A549 (cell line): ENCODE data around the gene H1-8. TPM values are rescaled to one million over a fixed set of nuclear protein-coding genes. Genes with fewer than 3 reads are reported as not detected.

Source experiments
- ATAC-seq, 2 experiments: fragments of 200-7000 bp in 1 of 2; fragments of >200 bp in 1 of 2; cut with Nextera tagmentation in 1 of 2; cut with Tn5 transposase in 1 of 2; 3 replicates each; pipeline versions ENCODE4 v1.8.0 to v1.9.1; 2018 to 2020; ENCODE audit warnings: mild to moderate bottlenecking in 1 of 2, moderate library complexity in 1 of 2
- CTCF ChIA-PET: fragments of 300-600 bp; sonication (Branson Sonifier 250); formaldehyde crosslinking; extraction: SDS; loops from one replicate; lab custom pipeline; 2021; ENCODE audit warnings: antibody characterized with exemption, inconsistent platforms; lab: Yijun Ruan, JAX
- POLR2A ChIA-PET: fragments of 350-600 bp; formaldehyde crosslinking; extraction: SDS; loops from one replicate; lab custom pipeline; 2021; ENCODE audit warnings: antibody characterized with exemption, inconsistent platforms; lab: Yijun Ruan, JAX
- DNase-seq, 2 experiments: peaks; one replicate each; pipeline versions ENCODE4 v3.0.0 to v3.0.0-alpha.2; 2011 to 2016; ENCODE audit warnings: low read depth in 1 of 2, low spot score in 1 of 2
- FAIRE-seq: peaks from 2 replicates; lab custom pipeline; 2011; peaks lifted over from hg19 to GRCh38; lab: Jason Lieb, UNC
- H3K27ac ChIP-seq, 2 experiments: fragments of >200 bp; sonication (Bioruptor Twin); formaldehyde crosslinking; 3 replicates each; pipeline ENCODE4 v1.5.1; 2016 to 2017
- H3K4me1 ChIP-seq: fragments of >200 bp; sonication (Bioruptor Twin); formaldehyde crosslinking; 3 replicates; pipeline ENCODE4 v1.6.1; 2016
- H3K4me2 ChIP-seq: fragments of >200 bp; sonication (Bioruptor Twin); formaldehyde crosslinking; 3 replicates; pipeline ENCODE4 v1.6.1; 2016
- H3K4me3 ChIP-seq: fragments of >200 bp; sonication (Bioruptor Twin); formaldehyde crosslinking; 3 replicates; pipeline ENCODE4 v1.5.1; 2016
- H3K9me3 ChIP-seq: fragments of >200 bp; sonication (Bioruptor Twin); formaldehyde crosslinking; 3 replicates; pipeline ENCODE4 v1.6.1; 2016
- ATOH8 ChIP-seq: fragments of 250-450 bp; sonication (Bioruptor Pico); IDR thresholded peaks from 2 replicates; pipeline ENCODE4 v1.5.0; 2020; ENCODE audit warnings: low read depth, mild to moderate bottlenecking, moderate library complexity
- BHLHE40 ChIP-seq: IDR thresholded peaks from 2 replicates; pipeline ENCODE4 v1.6.1; 2012; ENCODE audit warnings: low read depth, low read length, inconsistent platforms
- CBX2 ChIP-seq: fragments of 200-600 bp; sonication (generic); IDR thresholded peaks from 2 replicates; pipeline ENCODE4 v1.6.1; 2016; ENCODE audit warnings: low read depth, mild to moderate bottlenecking, borderline replicate concordance
- CTCF ChIP-seq: fragments of >200 bp; sonication (Bioruptor Twin); formaldehyde crosslinking; IDR thresholded peaks from 3 replicates; pipeline ENCODE4 v1.5.1; 2016
- FOSB ChIP-seq: fragments of 250-450 bp; sonication (Bioruptor Pico); IDR thresholded peaks from 2 replicates; pipeline ENCODE4 v1.5.0; 2020; ENCODE audit warnings: mild to moderate bottlenecking, moderate library complexity
- HDAC2 ChIP-seq: fragments of 200-600 bp; sonication (generic); IDR thresholded peaks from 2 replicates; pipeline ENCODE4 v1.6.1; 2016
- HOXA7 ChIP-seq: fragments of 250-450 bp; sonication (Bioruptor Pico); IDR thresholded peaks from 2 replicates; pipeline ENCODE4 v1.5.0; 2020; ENCODE audit warnings: mild to moderate bottlenecking, moderate library complexity
- KDM1A ChIP-seq: fragments of 200-600 bp; sonication (generic); IDR thresholded peaks from 2 replicates; pipeline ENCODE4 v1.6.1; 2016; ENCODE audit warnings: low read depth, mild to moderate bottlenecking
- KDM5A ChIP-seq: fragments of 200-600 bp; sonication (generic); IDR thresholded peaks from 2 replicates; pipeline ENCODE4 v1.6.1; 2016; ENCODE audit warnings: antibody characterized with exemption, mild to moderate bottlenecking
- MAFK ChIP-seq: fragments of 450-650 bp; IDR thresholded peaks from 2 replicates; pipeline ENCODE4 v1.6.1; 2014; ENCODE audit not compliant: partially characterized antibody
- MYC ChIP-seq: IDR thresholded peaks from 2 replicates; pipeline ENCODE4 v1.6.1; 2012; ENCODE audit warnings: mild to moderate bottlenecking, inconsistent platforms, low read length, improper control_type of control experiment, borderline replicate concordance
- NPAS2 ChIP-seq: fragments of 250-450 bp; sonication (Bioruptor Pico); IDR thresholded peaks from 2 replicates; pipeline ENCODE4 v1.8.0; 2022; ENCODE audit warnings: mild to moderate bottlenecking, moderate library complexity, borderline replicate concordance
- NR3C1 ChIP-seq: fragments of >200 bp; sonication (Bioruptor Twin); formaldehyde crosslinking; IDR thresholded peaks from 3 replicates; pipeline ENCODE4 v1.6.1; 2017
- PBX3 ChIP-seq: IDR thresholded peaks from 2 replicates; pipeline ENCODE4 v1.6.1; 2012
- PHF8 ChIP-seq: fragments of 200-600 bp; sonication (generic); IDR thresholded peaks from 2 replicates; pipeline ENCODE4 v1.6.1; 2016; ENCODE audit warnings: low read depth, mild to moderate bottlenecking, antibody characterized with exemption, moderate library complexity, borderline replicate concordance
- POLR2AphosphoS2 ChIP-seq: conservative IDR thresholded peaks from 2 replicates; pipeline ENCODE4 v1.6.1; 2012; ENCODE audit warnings: low read length, improper control_type of control experiment, inconsistent platforms
- RARB ChIP-seq: fragments of 250-450 bp; sonication (Bioruptor Pico); IDR thresholded peaks from 2 replicates; pipeline ENCODE4 v1.8.0; 2021; ENCODE audit warnings: mild to moderate bottlenecking, moderate library complexity
- SMC3 ChIP-seq: fragments of >200 bp; sonication (Bioruptor Twin); formaldehyde crosslinking; IDR thresholded peaks from 3 replicates; pipeline ENCODE4 v1.6.1; 2018; ENCODE audit warnings: inconsistent platforms
- SREBF2 ChIP-seq: fragments of 450-650 bp; IDR thresholded peaks from 2 replicates; pipeline ENCODE4 v1.6.1; 2014; ENCODE audit warnings: mild to moderate bottlenecking, moderate library complexity
- ZC3H11A ChIP-seq: fragments of 450-650 bp; IDR thresholded peaks from 2 replicates; pipeline ENCODE4 v1.6.1; 2014; ENCODE audit warnings: antibody characterized with exemption, mild to moderate bottlenecking
- ZFP36 ChIP-seq: fragments of 450-650 bp; IDR thresholded peaks from 2 replicates; pipeline ENCODE4 v1.6.1; 2014; ENCODE audit warnings: borderline replicate concordance; ENCODE audit not compliant: partially characterized antibody
- ZSCAN20 ChIP-seq: fragments of 250-450 bp; sonication (Bioruptor Pico); IDR thresholded peaks from 2 replicates; pipeline ENCODE4 v1.8.0; 2022; ENCODE audit warnings: mild to moderate bottlenecking, moderate library complexity
- WGBS: methylation state at CpG from one replicate; pipeline ENCODE4 v1.1.6; 2017; ENCODE audit errors: missing lambda C conversion rate; 5-methylcytosine and 5-hydroxymethylcytosine counted together
- polyA plus RNA-seq, 4 experiments: library from polyadenylated mRNA; depleted of rRNA in 3 of 4; stranded (reverse); fragments of >200 nt; fragmentation: RNase III in 1 of 4; extraction: RNeasy Plus Mini Kit Qiagen cat#74134 plus additional on column Dnase treatment in 1 of 4; gene quantifications; 2 replicates in 3 of 4; 3 replicates in 1 of 4; pipeline ENCODE4 v1.2.3, GENCODE V29; 2011 to 2017
- TF ChIP-seq, protein P1 (sequence below): fragments of >200 bp; sonication (Bioruptor Twin); formaldehyde crosslinking; IDR thresholded peaks from 3 replicates; pipeline ENCODE4 v1.6.1; 2016

H1-8 gene
- polyA plus RNA-seq, 2 of the 4 experiments (the other 2 are of a cell fraction), result not detected

DNA sequence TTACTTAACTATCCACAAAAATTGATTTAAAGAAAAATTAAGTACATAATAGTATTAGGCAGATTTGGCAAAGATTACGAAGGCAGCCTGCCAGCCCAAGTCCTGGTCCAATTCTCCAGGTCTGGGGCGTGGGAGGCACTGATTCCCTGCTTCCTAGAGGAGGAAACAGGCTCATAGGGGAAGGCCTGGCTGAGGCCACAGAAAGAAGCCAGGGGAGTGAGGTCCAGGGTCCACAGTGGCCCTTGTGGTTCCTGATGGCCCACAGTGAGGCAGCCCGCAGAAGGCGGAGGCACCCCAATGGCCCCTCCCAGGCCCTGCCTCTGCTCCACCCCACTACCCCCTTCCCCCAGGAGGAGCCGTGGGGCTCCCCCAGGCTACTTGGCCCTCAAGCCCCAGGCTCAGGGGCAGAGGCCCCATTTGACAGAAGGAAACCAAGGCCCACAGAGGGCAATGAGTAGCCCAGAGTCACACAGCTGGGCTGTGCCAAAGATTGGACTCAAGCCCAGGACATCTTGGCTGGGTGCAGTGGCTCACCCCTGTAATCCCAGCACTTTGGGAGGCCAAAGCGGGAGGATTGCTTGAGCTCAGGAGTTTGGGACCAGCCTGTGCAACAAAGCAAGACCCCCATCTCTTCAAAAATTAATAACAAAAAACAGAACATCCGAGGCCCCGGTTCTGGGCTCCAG is 21.0 kb downstream of the H1-8 start:
- no peak for ATAC-seq
- H3K9me3 ChIP-seq, result no peaks in the 10 kb centered on the region
- FAIRE-seq, result no peak
- peaks cover 30% of the 10 kb centered on the region for H3K4me1 ChIP-seq
- no peak overlapping the region for H3K4me2 ChIP-seq
- DNase-seq, result no peak
- TF ChIP-seq SMC3 (no peak), MAFK (no peak), POLR2AphosphoS2 (no peak), PBX3 (no peak), ATOH8 (no peak), FOSB (CRISPR knock-in tag) (no peak), RARB (no peak), KDM5A (no peak), BHLHE40 (no peak), ZSCAN20 (CRISPR knock-in tag) (no peak), NR3C1 (no peak)
- H3K4me3 ChIP-seq, result no peak overlapping the region
- POLR2A ChIA-PET, result no interaction called here
- WGBS, result 96% methylated on average over 5 of the region's 8 CpGs
- peak overlapping the region in 1 of 2 experiments; percentile 49; a peak in 1 of 6 replicates for H3K27ac ChIP-seq
- CTCF ChIA-PET, result no interaction called here

GRCh38 chr3:129564981-129565644 is 22.1 kb downstream of the H1-8 start:
- WGBS, result 94% methylated on average over 9 of the region's 21 CpGs
- ATAC-seq, result no peak
- CTCF ChIA-PET, result interaction anchor here (1.6 to 2.0 kb wide), 3 partner anchors 11 to 75 kb away, joined by 3 to 6 read pairs (median 4); no protein-coding TSS in a partner anchor
- no peak for FAIRE-seq
- Histone ChIP-seq H3K4me2 (no peak overlapping the region), H3K9me3 (no peaks in the 10 kb centered on the region), H3K27ac (no peak overlapping the region), H3K4me1 (peaks cover 19% of the 10 kb centered on the region), H3K4me3 (no peak overlapping the region)
- no peak for DNase-seq
- POLR2A ChIA-PET, result no interaction called here
- TF ChIP-seq NPAS2 (CRISPR knock-in tag) (no peak), MYC (no peak), ZC3H11A (no peak), ZSCAN20 (CRISPR knock-in tag) (no peak), RARB (no peak), KDM1A (no peak), MAFK (no peak), SREBF2 (no peak)

GRCh38 chr3:129565902-129566301 is 22.9 kb downstream of the H1-8 start:
- ATAC-seq (no peak), DNase-seq (no peak), FAIRE-seq (no peak)
- peaks cover 11% of the 10 kb centered on the region for H3K4me1 ChIP-seq
- ChIA-PET POLR2A (no interaction called here), CTCF (interaction anchor here (1.0 to 2.0 kb wide), 4 partner anchors 11 to 76 kb away, joined by 3 to 6 read pairs (median 4); no protein-coding TSS in a partner anchor)
- no peaks in the 10 kb centered on the region for H3K9me3 ChIP-seq
- TF ChIP-seq ZFP36 (no peak), SREBF2 (no peak), HOXA7 (no peak), CBX2 (no peak), PHF8 (no peak), HDAC2 (no peak), CTCF (no peak)
- TF ChIP-seq, protein P1, sequence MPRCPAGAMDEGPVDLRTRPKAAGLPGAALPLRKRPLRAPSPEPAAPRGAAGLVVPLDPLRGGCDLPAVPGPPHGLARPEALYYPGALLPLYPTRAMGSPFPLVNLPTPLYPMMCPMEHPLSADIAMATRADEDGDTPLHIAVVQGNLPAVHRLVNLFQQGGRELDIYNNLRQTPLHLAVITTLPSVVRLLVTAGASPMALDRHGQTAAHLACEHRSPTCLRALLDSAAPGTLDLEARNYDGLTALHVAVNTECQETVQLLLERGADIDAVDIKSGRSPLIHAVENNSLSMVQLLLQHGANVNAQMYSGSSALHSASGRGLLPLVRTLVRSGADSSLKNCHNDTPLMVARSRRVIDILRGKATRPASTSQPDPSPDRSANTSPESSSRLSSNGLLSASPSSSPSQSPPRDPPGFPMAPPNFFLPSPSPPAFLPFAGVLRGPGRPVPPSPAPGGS, result no peak
- H3K4me2 ChIP-seq, result no peak overlapping the region
- H3K4me3 ChIP-seq, result no peak overlapping the region
- 94% methylated on average over 4 of the region's 7 CpGs for WGBS
- H3K27ac ChIP-seq, result no peak overlapping the region
